ENCODE measurements around the gene UBA5.

DNA sequence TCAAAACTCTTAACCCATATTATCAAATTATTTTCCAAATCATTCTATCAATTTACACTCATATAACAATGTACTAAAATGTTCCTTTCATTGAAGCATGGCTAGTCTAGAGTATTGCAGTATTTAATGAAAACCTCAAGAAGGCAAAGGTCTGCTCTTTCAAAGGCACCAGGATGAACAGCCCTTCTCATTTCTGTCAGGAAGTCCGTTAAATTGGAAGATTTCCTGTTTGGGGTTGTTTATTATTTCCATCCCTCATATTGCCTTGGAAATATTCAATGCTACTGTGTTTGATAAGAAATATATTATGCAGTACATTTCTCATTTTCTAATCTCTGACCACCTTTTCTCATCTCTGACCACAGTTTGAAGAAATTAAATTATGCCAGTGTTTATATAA lies 38.0 kb upstream of the UBA5 start:
- TF ChIP-seq, protein P1, sequence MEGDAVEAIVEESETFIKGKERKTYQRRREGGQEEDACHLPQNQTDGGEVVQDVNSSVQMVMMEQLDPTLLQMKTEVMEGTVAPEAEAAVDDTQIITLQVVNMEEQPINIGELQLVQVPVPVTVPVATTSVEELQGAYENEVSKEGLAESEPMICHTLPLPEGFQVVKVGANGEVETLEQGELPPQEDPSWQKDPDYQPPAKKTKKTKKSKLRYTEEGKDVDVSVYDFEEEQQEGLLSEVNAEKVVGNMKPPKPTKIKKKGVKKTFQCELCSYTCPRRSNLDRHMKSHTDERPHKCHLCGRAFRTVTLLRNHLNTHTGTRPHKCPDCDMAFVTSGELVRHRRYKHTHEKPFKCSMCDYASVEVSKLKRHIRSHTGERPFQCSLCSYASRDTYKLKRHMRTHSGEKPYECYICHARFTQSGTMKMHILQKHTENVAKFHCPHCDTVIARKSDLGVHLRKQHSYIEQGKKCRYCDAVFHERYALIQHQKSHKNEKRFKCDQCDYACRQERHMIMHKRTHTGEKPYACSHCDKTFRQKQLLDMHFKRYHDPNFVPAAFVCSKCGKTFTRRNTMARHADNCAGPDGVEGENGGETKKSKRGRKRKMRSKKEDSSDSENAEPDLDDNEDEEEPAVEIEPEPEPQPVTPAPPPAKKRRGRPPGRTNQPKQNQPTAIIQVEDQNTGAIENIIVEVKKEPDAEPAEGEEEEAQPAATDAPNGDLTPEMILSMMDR (IDR thresholded peaks at IDR 0.05) = no peak
- TF ChIP-seq, protein P2, sequence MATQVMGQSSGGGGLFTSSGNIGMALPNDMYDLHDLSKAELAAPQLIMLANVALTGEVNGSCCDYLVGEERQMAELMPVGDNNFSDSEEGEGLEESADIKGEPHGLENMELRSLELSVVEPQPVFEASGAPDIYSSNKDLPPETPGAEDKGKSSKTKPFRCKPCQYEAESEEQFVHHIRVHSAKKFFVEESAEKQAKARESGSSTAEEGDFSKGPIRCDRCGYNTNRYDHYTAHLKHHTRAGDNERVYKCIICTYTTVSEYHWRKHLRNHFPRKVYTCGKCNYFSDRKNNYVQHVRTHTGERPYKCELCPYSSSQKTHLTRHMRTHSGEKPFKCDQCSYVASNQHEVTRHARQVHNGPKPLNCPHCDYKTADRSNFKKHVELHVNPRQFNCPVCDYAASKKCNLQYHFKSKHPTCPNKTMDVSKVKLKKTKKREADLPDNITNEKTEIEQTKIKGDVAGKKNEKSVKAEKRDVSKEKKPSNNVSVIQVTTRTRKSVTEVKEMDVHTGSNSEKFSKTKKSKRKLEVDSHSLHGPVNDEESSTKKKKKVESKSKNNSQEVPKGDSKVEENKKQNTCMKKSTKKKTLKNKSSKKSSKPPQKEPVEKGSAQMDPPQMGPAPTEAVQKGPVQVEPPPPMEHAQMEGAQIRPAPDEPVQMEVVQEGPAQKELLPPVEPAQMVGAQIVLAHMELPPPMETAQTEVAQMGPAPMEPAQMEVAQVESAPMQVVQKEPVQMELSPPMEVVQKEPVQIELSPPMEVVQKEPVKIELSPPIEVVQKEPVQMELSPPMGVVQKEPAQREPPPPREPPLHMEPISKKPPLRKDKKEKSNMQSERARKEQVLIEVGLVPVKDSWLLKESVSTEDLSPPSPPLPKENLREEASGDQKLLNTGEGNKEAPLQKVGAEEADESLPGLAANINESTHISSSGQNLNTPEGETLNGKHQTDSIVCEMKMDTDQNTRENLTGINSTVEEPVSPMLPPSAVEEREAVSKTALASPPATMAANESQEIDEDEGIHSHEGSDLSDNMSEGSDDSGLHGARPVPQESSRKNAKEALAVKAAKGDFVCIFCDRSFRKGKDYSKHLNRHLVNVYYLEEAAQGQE (IDR thresholded peaks at IDR 0.05) = no peak
- TF ChIP-seq KDM1A (IDR thresholded peaks at IDR 0.05; ENCODE audit: low read depth) (no peak), SMC3 (IDR thresholded peaks at IDR 0.05) (no peak), RFX5 (IDR thresholded peaks at IDR 0.05) (no peak), HEYL (CRISPR knock-in tag; IDR thresholded peaks at IDR 0.05) (no peak), MAFK (IDR thresholded peaks at IDR 0.05; ENCODE audit: partially characterized antibody) (no peak), CBX8 (IDR thresholded peaks at IDR 0.05) (no peak), CBX2 (IDR thresholded peaks at IDR 0.05; ENCODE audit: borderline replicate concordance, low read depth) (no peak), HDAC2 (IDR thresholded peaks at IDR 0.05) (no peak)
- TF ChIP-seq, protein P3, sequence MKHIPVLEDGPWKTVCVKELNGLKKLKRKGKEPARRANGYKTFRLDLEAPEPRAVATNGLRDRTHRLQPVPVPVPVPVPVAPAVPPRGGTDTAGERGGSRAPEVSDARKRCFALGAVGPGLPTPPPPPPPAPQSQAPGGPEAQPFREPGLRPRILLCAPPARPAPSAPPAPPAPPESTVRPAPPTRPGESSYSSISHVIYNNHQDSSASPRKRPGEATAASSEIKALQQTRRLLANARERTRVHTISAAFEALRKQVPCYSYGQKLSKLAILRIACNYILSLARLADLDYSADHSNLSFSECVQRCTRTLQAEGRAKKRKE (CRISPR knock-in tag; IDR thresholded peaks at IDR 0.05; ENCODE audit: low read depth) = no peak
